DMS53 (cell line): Measurements from ENCODE around the gene CLEC5A.
"Not testable (repeated sequence)": the region's sequence is repeated elsewhere in the genome, so short reads cannot be mapped to it uniquely, and the experiment has no call there.

Experiments
- DNase-seq: peaks from one replicate; lab custom pipeline; 2025; lab: John Stamatoyannopoulos, UW

Gene CLEC5A

DNA sequence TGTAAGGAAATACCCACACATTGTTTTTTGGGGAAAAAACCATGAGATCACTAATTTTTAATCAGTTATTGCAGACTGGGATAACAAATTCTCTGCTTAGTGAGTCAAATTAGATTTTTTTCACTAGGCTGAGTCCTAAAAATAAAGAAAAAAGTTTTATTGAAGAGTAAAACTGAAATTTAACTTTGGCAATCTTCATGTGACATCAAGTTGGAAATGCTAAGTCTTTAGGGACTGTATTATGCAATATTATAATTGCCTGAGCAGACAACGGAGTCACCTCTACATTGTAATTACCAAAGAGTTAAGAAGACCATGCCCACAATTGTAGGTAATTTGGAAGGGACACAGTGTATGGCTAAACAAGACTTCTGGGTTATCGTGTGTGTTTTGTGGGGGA is 2.2 kb upstream of the CLEC5A start:
- DNase-seq: no peak

DNA sequence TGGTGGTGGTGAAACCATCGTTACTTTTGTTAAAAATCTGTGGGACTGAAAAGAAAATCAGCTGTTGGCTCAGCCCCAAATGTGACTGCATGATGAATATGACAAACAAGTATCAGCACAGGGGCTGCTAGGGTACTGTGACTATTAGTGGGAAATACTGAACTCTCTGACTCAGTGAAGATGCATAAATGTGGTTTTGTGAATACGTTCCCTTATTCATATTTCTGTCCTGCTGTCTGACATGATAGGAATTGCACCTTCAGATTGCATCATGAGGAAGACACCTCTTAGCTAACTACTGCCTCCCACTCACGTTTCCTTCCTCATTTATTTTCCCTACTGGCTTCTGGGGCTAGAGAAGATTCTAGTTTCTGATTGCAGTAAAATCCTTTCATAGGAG is 1.4 kb downstream of the CLEC5A start:
- DNase-seq: no peak

DNA sequence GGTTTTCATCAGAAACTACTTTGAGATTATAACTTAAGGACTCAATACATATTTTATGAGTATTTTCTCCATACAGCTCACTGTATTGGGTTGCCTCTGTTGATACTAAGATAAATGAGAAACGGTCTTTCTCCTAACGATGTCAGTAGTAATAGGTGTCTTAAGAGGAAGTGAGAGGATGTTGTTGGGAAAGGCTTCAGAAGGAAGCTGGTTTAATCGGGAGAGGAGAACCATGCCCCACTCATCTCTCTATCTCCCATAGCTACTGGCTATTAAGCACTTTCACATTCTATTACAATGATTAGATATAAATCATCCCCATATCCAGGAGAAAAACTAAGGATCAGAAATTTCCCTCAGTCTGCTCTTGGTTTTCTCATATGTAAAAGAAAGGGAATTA is 2.0 kb downstream of the CLEC5A start:
- DNase-seq: no peak

DNA sequence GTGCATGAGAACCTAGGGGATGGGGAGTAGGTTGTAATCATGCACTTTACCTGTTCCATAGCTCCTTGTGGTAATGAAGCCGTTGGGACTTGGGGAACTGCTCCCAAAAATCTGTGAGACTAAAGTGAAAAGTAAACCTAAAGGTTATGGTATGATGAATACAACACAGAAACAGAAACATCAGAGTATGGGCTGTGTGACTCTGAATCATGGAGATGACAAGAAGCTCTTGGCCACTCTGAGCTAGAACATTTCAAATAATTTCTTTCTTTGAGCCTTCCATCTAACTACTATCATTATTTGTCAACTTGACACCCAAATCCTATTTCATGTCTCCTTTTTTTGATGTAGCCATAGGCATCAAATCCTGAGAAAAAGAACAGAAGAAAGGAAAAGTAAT is 2.9 kb downstream of the CLEC5A start:
- no peak for DNase-seq

DNA sequence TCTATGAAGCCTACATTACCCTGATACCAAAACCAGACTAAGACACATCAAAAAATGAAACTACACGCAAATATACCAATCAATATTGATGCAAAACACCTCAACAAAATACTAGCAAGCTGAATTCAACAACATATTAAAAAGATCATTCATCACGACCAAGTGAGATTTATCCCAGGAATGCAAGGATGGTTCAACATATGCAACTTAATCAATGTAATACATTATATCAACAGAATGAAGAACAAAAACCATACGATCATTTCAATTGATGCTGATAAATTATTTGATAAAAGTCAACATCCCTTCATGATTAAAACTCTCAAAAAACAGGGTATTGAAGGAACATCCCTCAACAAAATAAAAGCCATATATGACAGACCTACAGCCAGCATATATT is 5.7 kb downstream of the CLEC5A start:
- peak; percentile 11 for DNase-seq

- no peak for DNase-seq
Observed at GRCh38 chr7:141930211-141930610, 16.6 kb downstream of the CLEC5A start.

- DNase-seq: no peak
Observed at GRCh38 chr7:141928845-141929195, 18.0 kb downstream of the CLEC5A start.

- no peak for DNase-seq
Observed at GRCh38 chr7:141928146-141928844, 18.5 kb downstream of the CLEC5A start.

DNA sequence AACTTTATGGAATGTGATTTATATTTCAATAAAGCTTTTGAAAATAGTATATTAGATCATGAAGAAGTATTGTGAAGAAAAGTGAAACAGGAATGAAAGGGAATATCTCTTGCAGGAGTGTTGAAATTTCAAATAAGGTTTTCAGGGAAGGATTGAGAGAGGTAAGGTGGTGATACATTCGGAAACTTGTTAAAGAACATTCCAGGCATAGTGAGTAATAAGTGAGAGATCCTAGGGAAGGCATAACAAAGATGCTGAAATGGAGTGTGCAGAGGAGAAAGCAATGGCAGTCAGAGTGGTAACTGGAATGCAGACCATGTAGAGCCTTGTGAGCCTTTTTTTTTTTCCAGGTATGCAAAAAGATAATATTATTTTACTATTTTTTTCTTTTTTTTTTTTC is 26.5 kb downstream of the CLEC5A start:
- no peak for DNase-seq

- DNase-seq: peak; percentile 36
Observed at GRCh38 chr7:141916099-141916498, 30.7 kb downstream of the CLEC5A start, which contains the start of gene OR9A4. OR9A4 (plus strand) TSS chr7:141916399; CDS start chr7:141918876, 2,477 bp downstream.

DNA sequence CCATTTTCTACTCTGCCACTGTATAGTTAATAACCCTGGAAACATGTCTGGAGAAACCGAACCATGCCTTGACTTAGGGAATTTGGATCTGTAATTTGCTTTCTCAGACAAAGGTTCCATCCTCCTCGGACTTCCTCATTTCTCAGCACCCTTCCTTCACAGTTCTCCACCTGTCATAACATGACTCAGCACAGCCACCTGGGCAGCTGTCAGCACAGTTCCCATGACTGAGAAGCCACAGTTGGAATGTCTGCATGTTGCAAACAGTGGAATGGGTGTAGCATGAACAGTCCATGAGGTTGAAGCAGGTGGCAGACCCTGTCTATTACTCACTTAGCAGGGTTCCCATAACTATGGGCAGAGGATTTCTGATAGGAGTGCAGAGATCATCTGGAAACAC is 31.2 kb downstream of the CLEC5A start:
- peak; percentile 95 for DNase-seq

GRCh38 chr7:141911391-141911790 is 35.4 kb downstream of the CLEC5A start:
- no peak for DNase-seq

- DNase-seq: peak; percentile 28
Observed at GRCh38 chr7:141906285-141906684, 40.5 kb downstream of the CLEC5A start.

DNA sequence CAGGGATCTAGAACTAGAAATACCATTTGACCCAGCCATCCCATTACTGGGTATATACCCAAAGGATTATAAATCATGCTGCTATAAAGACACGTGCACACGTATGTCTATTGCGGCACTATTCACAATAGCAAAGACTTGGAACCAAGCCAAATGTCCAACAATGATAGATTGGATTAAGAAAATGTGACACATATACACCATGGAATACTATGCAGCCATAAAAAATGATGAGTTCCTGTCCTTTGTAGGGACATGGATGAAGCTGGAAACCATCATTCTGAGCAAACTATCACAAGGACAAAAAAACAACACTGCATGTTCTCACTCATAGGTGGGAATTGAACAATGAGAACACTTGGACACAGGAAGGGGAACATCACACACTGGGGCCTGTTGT is 47.4 kb downstream of the CLEC5A start:
- DNase-seq: not testable (repeated sequence)

DNA sequence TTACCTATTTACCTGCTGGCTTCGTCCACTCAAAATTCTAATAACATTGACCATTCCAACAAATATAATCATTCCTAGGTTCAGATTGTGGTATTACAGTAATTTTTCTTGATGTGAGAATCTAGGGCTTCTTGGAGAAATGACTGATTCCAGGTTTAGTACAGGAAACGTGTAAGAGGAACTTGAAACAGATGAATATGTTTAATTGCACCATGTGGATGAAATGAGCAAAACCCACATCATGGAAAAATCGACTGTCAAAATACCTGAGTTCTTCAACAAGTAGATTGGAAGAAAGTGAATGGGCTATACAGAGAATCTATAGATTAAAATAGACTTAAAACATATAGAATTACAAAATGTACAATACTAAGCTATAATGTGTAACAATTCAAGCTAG is 55.4 kb downstream of the CLEC5A start:
- no peak for DNase-seq

- DNase-seq: no peak
Observed at GRCh38 chr7:141889321-141889720, 57.5 kb downstream of the CLEC5A start.

- no peak for DNase-seq
Observed at GRCh38 chr7:141884539-141885225, 62.1 kb downstream of the CLEC5A start.

- DNase-seq: no peak
Observed at GRCh38 chr7:141880960-141881359, 65.8 kb downstream of the CLEC5A start.

- DNase-seq: no peak
Observed at GRCh38 chr7:141877365-141877764, 69.4 kb downstream of the CLEC5A start.
